Omental fat pad (tissue), 4 donors: ENCODE data around the gene MRPL10. TPM values are rescaled to one million over a fixed set of nuclear protein-coding genes. Genes with fewer than 3 reads are reported as not detected.

Experiments
- ATAC-seq: fragments of 150-250 bp; one replicate; pipeline ENCODE4 v1.9.1; 2016; ENCODE audit warnings: mild to moderate bottlenecking, moderate library complexity; ENCODE audit not compliant: low FRiP score
- DNase-seq: peaks from one replicate; pipeline ENCODE4 v3.0.0-alpha.2; 2019; ENCODE audit warnings: low spot score
- CTCF ChIP-seq, 3 donors: fragments of 450-650 bp; IDR thresholded peaks; one replicate each; pipeline ENCODE4 v1.5.1; 2016 to 2017; ENCODE audit warnings: antibody characterized with exemption in 3 of 3, mild to moderate bottlenecking in 3 of 3, moderate library complexity in 2 of 3
- total RNA-seq, 4 donors: library from RNA; depleted of rRNA; stranded (reverse); fragments of >200 nt; gene quantifications; one replicate each; pipeline ENCODE4 v1.1.0, GENCODE V29; 2016

MRPL10 gene
- total RNA-seq, 4 donors from 2014 or later, result 23.1 to 50.5 (median 36.8) TPM

GRCh38 chr17:47844814-47845715, 13.7 kb upstream of the MRPL10 start:
- no peak for DNase-seq
- no peak for ATAC-seq
- no peak for TF ChIP-seq CTCF (IDR thresholded peaks at IDR 0.05)

- no peak for ATAC-seq
- no peak for TF ChIP-seq CTCF (IDR thresholded peaks at IDR 0.05)
- DNase-seq, result no peak
These were observed 12.9 kb upstream of the MRPL10 start for GRCh38 chr17:47844227-47844626.

GRCh38 chr17:47843391-47843730, 12.0 kb upstream of the MRPL10 start:
- DNase-seq, result no peak
- no peak for ATAC-seq
- TF ChIP-seq CTCF (IDR thresholded peaks at IDR 0.05), result no peak

GRCh38 chr17:47841488-47842291, 10.3 kb upstream of the MRPL10 start:
- ATAC-seq (no peak), DNase-seq (no peak)
- no peak for TF ChIP-seq CTCF (IDR thresholded peaks at IDR 0.05)

GRCh38 chr17:47840742-47841487, 9.6 kb upstream of the MRPL10 start, which contains the start of gene SCRN2:
Gene SCRN2 (minus strand): TSS chr17:47841273. CDS start chr17:47840843, 430 bp downstream.
- peak; percentile 76 for DNase-seq
- ATAC-seq, result peak; percentile 86
- peak in 2 of 3 donors; percentile 56 to 96 for TF ChIP-seq CTCF (IDR thresholded peaks at IDR 0.05)

GRCh38 chr17:47840001-47840741, 8.8 kb upstream of the MRPL10 start:
- ATAC-seq (no peak), DNase-seq (no peak)

More at GRCh38 chr17:47840001-47840741, 8.8 kb upstream of the MRPL10 start:
- TF ChIP-seq CTCF (IDR thresholded peaks at IDR 0.05), result no peak
